Measurements from ENCODE around the gene ACVR1C.
A peak's percentile ranks its signal among the peaks of the same experiment; 100 is the strongest.

Gene ACVR1C

GRCh38 chr2:157509744-157510143 is 118.9 kb downstream of the ACVR1C start:
- TF ChIP-seq, protein P1, sequence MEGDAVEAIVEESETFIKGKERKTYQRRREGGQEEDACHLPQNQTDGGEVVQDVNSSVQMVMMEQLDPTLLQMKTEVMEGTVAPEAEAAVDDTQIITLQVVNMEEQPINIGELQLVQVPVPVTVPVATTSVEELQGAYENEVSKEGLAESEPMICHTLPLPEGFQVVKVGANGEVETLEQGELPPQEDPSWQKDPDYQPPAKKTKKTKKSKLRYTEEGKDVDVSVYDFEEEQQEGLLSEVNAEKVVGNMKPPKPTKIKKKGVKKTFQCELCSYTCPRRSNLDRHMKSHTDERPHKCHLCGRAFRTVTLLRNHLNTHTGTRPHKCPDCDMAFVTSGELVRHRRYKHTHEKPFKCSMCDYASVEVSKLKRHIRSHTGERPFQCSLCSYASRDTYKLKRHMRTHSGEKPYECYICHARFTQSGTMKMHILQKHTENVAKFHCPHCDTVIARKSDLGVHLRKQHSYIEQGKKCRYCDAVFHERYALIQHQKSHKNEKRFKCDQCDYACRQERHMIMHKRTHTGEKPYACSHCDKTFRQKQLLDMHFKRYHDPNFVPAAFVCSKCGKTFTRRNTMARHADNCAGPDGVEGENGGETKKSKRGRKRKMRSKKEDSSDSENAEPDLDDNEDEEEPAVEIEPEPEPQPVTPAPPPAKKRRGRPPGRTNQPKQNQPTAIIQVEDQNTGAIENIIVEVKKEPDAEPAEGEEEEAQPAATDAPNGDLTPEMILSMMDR (conservative IDR thresholded peaks at IDR 0.05) = peak; percentile 20; the same call in 1 of the 2 replicates
- TF ChIP-seq ZFX (IDR thresholded peaks at IDR 0.05) = no peak
- no peak overlapping the region for H3K27ac ChIP-seq

- no peak for TF ChIP-seq ZFX (IDR thresholded peaks at IDR 0.05)
- TF ChIP-seq, protein P1 (conservative IDR thresholded peaks at IDR 0.05) = no peak
- no peak overlapping the region for H3K27ac ChIP-seq
Observed at GRCh38 chr2:157508676-157509075, 120.0 kb downstream of the ACVR1C start.

- H3K27ac ChIP-seq = no peak overlapping the region
- TF ChIP-seq, protein P1 (conservative IDR thresholded peaks at IDR 0.05) = no peak
- TF ChIP-seq ZFX (IDR thresholded peaks at IDR 0.05) = no peak
Observed at GRCh38 chr2:157506586-157506985, 122.1 kb downstream of the ACVR1C start.

- H3K27ac ChIP-seq = no peak overlapping the region
- no peak for TF ChIP-seq ZFX (IDR thresholded peaks at IDR 0.05)
- TF ChIP-seq, protein P1 (conservative IDR thresholded peaks at IDR 0.05) = no peak; the same call in 1 of the 2 replicates
Observed at GRCh38 chr2:157504623-157505022, 124.0 kb downstream of the ACVR1C start.

DNA sequence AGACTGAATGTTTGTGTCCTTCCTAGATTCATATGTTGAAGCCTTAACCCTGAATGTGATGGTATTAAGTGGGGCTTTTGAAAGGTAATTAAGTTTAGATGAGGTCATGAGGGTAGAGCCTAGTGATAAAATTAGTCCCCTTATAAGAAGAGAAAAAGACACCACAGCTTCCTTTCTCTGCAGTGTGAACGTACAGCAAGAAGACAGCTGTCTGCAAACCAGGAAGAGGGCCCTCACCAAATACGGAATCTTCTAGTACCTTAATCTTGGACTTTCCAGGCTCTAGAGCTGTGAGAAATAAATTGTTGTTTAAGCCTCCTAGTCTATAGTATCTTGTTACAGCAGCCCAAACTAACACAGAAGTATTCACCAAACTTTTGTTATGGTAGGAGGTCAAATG is 127.6 kb downstream of the ACVR1C start:
- TF ChIP-seq, protein P1 (conservative IDR thresholded peaks at IDR 0.05) = no peak
- TF ChIP-seq ZFX (IDR thresholded peaks at IDR 0.05) = no peak
- H3K27ac ChIP-seq = no peak overlapping the region

DNA sequence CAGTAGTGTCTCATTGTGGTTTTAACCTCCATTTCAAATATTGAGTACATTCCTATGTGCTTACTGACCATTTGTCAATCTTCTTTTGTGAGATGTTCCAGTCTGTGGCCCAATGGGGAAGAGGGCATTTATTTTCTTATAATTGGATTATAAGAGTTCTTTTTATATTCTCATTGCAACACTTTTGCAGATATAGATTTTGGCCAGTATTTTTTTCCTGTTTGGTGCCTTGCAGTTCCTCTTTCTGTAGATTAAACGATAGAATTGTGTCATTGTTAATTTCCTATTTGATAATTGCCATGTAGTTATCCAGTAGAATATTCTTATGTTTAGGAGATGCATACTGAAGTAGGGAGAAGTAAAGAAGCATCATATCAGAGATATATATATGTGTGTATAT is 128.3 kb downstream of the ACVR1C start:
- H3K27ac ChIP-seq = no peak overlapping the region
- TF ChIP-seq, protein P1 (conservative IDR thresholded peaks at IDR 0.05) = no peak
- TF ChIP-seq ZFX (IDR thresholded peaks at IDR 0.05) = no peak

DNA sequence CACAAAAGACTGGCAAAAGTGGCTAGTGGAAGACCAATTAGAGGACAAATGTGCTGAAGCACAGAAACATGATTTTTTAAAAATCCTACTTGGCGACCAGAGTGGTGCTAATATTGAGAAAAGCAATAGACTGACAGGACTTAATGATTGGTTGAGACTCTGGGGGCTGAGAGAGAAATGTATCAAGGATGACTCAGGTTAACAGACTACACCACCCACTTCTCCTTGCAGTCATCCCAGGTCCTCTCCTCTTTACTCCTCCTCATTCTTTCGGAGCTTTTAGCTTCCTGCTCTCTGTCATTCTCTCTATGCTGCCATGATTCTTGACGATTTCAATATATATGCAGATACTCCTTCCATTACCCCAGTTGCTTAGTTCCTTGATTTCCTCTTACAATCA is 130.2 kb downstream of the ACVR1C start:
- no peak overlapping the region for H3K27ac ChIP-seq
- TF ChIP-seq, protein P1 (conservative IDR thresholded peaks at IDR 0.05) = no peak
- no peak for TF ChIP-seq ZFX (IDR thresholded peaks at IDR 0.05)
